ENCODE data around the gene SLC25A18. TPM values are rescaled to one million over a fixed set of nuclear protein-coding genes. Genes with fewer than 3 reads are reported as not detected.

The SLC25A18 gene
- polyA plus RNA-seq, 1 donor (not counting 4 experiments of a cell fraction or from before 2014, with no cell fraction given) = 0.04 TPM

DNA sequence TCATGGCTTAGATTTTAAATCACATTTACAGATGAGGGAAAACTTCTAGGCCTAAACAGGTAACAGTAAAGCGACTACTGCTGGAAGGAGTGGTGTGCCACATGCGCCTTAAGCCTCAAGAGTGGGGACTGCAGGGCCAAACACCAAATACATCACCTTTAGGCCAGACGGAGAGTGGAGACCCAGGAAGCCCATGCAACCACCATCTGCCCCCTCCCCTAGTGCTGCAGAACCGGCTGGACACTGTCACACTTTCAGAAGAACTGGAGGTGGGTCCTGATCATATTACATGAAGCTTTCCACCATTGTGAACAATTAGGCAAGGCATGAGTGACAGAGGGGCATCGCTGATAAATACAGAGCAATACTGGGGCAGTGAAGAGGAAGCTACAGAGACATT lies 28.9 kb downstream of the SLC25A18 start:
- H3K4me1 ChIP-seq (ENCODE audit: control insufficient read depth, extremely low read depth, insufficient read depth, low read length) = no peaks in the 10 kb centered on the region
- H3K27me3 ChIP-seq (ENCODE audit: control insufficient read depth, extremely low read depth, insufficient read depth, low read length) = no peaks in the 10 kb centered on the region
- no peak overlapping the region for H2AFZ ChIP-seq (ENCODE audit: control insufficient read depth, low read length)
- H3K9ac ChIP-seq (ENCODE audit: control insufficient read depth, extremely low read depth, insufficient read depth, low read length) = no peak overlapping the region
- H3K36me3 ChIP-seq (ENCODE audit: control insufficient read depth in 2 of 2, extremely low read depth in 1 of 2, insufficient read depth in 2 of 2, low read length in 2 of 2) = peaks cover 22 to 33% of the 10 kb centered on the region in 2 experiments
- FAIRE-seq = no peak
- no peaks in the 10 kb centered on the region for H3K9me1 ChIP-seq (ENCODE audit: control insufficient read depth, extremely low read depth, insufficient read depth, low read length)
- H3K79me2 ChIP-seq (ENCODE audit: control insufficient read depth, insufficient read depth, low read length) = no peaks in the 10 kb centered on the region
- dilution Hi-C loops (cut with MboI; ENCODE audit: extremely low pct_ligation_motif_present, low sequenced_read_pairs) = no loop called here
- no peak overlapping the region for H3K27ac ChIP-seq (ENCODE audit: control insufficient read depth, insufficient read depth, low read length)
- no peak for DNase-seq (ENCODE audit: low read depth, low spot score)
- no peaks in the 10 kb centered on the region for H4K20me1 ChIP-seq (ENCODE audit: control insufficient read depth, extremely low read depth, insufficient read depth, low read length)
- no peak overlapping the region for H3K4me2 ChIP-seq (ENCODE audit: control insufficient read depth, extremely low read depth, insufficient read depth, low read depth, low read length)
- no peak for TF ChIP-seq EZH2 (IDR thresholded peaks at IDR 0.05; ENCODE audit: low read length)
- TF ChIP-seq, protein P1, sequence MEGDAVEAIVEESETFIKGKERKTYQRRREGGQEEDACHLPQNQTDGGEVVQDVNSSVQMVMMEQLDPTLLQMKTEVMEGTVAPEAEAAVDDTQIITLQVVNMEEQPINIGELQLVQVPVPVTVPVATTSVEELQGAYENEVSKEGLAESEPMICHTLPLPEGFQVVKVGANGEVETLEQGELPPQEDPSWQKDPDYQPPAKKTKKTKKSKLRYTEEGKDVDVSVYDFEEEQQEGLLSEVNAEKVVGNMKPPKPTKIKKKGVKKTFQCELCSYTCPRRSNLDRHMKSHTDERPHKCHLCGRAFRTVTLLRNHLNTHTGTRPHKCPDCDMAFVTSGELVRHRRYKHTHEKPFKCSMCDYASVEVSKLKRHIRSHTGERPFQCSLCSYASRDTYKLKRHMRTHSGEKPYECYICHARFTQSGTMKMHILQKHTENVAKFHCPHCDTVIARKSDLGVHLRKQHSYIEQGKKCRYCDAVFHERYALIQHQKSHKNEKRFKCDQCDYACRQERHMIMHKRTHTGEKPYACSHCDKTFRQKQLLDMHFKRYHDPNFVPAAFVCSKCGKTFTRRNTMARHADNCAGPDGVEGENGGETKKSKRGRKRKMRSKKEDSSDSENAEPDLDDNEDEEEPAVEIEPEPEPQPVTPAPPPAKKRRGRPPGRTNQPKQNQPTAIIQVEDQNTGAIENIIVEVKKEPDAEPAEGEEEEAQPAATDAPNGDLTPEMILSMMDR (optimal IDR thresholded peaks at IDR 0.05 in 1 of 3, IDR thresholded peaks at IDR 0.05 in 1 of 3, conservative IDR thresholded peaks at IDR 0.05 in 1 of 3; ENCODE audit: extremely low read depth in 1 of 3, insufficient read depth in 2 of 3, low read length in 3 of 3) = no peak
- H3K9me3 ChIP-seq (ENCODE audit: control insufficient read depth, low read depth, low read length) = no peaks in the 10 kb centered on the region
- H3K4me3 ChIP-seq (ENCODE audit: control insufficient read depth in 2 of 3, extremely low read depth in 1 of 3, insufficient read depth in 2 of 3, low read depth in 1 of 3, low read length in 3 of 3) = no peak overlapping the region

DNA sequence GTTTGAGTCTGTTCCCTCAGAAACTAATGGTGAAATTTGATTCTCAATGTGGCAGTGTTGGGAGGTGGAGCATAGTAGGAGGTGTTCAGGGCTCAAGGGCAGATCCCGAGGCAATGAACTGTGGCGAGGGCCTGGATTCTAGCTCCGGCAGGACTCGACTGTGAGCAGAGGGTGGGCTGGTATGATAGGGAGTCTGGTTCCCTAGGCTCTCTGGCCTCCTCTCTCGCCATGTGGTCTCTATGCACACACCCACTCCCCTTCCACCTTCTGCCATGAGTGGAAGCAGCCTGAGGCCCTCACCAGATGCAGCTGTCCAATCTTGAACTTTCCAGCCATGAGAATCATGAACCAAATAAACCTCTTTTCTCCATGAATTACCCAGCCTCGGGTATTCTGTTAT lies 32.9 kb downstream of the SLC25A18 start:
- DNase-seq (ENCODE audit: low read depth, low spot score) (no peak), FAIRE-seq (no peak)
- no peak overlapping the region for H3K27ac ChIP-seq (ENCODE audit: control insufficient read depth, insufficient read depth, low read length)
- H3K79me2 ChIP-seq (ENCODE audit: control insufficient read depth, insufficient read depth, low read length) = peaks cover 2% of the 10 kb centered on the region
- H3K9me3 ChIP-seq (ENCODE audit: control insufficient read depth, low read depth, low read length) = no peaks in the 10 kb centered on the region
- TF ChIP-seq, protein P1 (optimal IDR thresholded peaks at IDR 0.05 in 1 of 3, IDR thresholded peaks at IDR 0.05 in 1 of 3, conservative IDR thresholded peaks at IDR 0.05 in 1 of 3; ENCODE audit: extremely low read depth in 1 of 3, insufficient read depth in 2 of 3, low read length in 3 of 3) = no peak
- no peak for TF ChIP-seq EZH2 (IDR thresholded peaks at IDR 0.05; ENCODE audit: low read length)
- no peaks in the 10 kb centered on the region for H3K27me3 ChIP-seq (ENCODE audit: control insufficient read depth, extremely low read depth, insufficient read depth, low read length)
- H3K4me2 ChIP-seq (ENCODE audit: control insufficient read depth, extremely low read depth, insufficient read depth, low read depth, low read length) = no peak overlapping the region
- H3K36me3 ChIP-seq (ENCODE audit: control insufficient read depth in 2 of 2, extremely low read depth in 1 of 2, insufficient read depth in 2 of 2, low read length in 2 of 2) = peaks cover 25 to 42% of the 10 kb centered on the region in 2 experiments
- dilution Hi-C loops (cut with MboI; ENCODE audit: extremely low pct_ligation_motif_present, low sequenced_read_pairs) = no loop called here
- H3K4me3 ChIP-seq (ENCODE audit: control insufficient read depth in 2 of 3, extremely low read depth in 1 of 3, insufficient read depth in 2 of 3, low read depth in 1 of 3, low read length in 3 of 3) = no peak overlapping the region
- H4K20me1 ChIP-seq (ENCODE audit: control insufficient read depth, extremely low read depth, insufficient read depth, low read length) = no peaks in the 10 kb centered on the region
- H3K9ac ChIP-seq (ENCODE audit: control insufficient read depth, extremely low read depth, insufficient read depth, low read length) = no peak overlapping the region
- H3K4me1 ChIP-seq (ENCODE audit: control insufficient read depth, extremely low read depth, insufficient read depth, low read length) = no peaks in the 10 kb centered on the region
- no peak overlapping the region for H2AFZ ChIP-seq (ENCODE audit: control insufficient read depth, low read length)
- no peaks in the 10 kb centered on the region for H3K9me1 ChIP-seq (ENCODE audit: control insufficient read depth, extremely low read depth, insufficient read depth, low read length)
